Stimulated activated CD4-positive, alpha-beta T cell treated with anti-CD3 and anti-CD28 coated beads, Interleukin-2, amount 100 ng/mL, for 4 hours (primary cell): ENCODE measurements around the gene LILRA5.
"Not testable (repeated sequence)": the region's sequence is repeated elsewhere in the genome, so short reads cannot be mapped to it uniquely, and the experiment has no call there.

Experiments
- DNase-seq: peaks from one replicate; pipeline ENCODE4 v3.0.0-alpha.2; 2020; ENCODE audit warnings: low read depth

LILRA5 gene

DNA sequence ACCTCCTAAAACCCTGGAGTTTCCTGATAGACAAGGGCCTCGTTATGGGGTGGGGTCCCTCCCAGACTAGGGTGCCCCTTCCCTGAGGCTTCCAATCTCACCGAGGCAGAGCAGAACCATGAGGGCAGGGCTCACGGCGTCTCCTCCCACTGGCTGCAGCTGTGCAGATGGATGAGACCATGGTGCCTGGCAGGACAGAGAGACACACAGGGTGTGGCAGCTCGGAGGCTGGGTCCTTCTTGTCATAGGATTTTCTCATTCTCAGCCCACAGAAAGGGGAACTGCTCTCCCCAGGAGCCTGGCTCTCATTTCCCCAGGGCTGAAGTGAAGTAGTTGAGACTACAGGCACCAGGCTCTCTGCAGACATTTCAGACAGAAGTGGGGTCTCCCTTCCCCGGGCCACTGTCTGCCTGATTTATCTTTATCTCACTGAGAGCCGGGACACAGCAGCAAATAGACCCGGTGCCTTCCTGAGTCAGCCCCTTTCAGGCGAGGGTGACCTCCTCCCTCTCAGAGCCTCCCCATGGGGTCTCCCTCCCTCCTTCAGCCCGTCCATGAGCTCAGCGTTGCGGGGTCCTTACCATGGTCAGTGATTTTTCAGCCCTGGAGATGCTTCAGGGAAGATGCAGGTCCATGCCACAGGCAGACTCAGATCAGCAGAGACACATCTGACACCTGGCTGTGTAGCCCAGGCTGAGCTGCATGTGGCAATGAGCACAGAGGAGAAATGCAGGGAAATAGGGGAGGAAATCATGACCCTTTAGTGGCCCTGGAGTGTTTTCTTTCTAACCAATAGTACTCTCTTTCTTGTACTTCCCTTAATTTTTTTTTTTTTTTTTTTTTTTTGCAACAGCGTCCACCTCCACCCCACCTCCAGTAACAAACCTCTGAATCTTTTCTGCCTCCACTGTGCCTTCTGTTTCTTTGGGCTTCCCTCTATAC lies at the start of gene LILRA5:
LILRA5 (minus strand) TSS at position 731 of the 942 bp plus-strand sequence; CDS start at position 584, 147 bp downstream.
- no peak for DNase-seq

DNA sequence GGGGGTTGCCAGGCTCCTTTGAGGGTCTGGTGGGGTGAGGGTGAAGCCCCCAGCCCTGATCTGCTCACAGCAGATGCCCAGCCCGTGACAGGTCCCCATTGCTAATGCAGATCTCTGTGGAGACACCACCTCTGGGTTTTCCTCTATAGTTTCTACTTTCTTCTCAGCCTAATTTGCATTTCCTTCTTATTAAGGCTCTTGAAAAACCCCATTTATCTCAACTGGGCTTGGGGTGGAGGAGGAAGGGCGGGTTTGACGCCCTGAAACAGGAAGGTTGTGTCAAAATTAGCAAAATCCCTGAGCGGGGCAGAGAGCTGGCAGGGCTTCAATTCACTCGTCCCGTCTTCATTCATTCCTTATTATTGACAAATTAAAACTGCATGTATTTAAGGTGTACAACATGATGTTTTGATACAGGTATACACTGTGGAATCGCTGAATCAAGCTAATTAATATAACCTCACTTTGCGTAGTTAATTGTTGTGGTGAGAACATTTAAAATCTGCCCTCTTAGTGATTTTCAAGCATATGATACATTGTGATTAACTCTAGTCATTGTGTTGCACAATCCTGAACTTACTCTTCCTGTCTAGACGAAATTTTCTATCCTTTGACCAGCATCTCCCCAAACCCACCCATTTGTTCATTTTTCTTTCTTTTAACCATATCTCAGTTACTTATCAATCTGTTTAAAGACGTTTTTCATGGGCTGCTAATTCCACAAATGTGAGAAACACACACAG lies 48.9 kb upstream of the LILRA5 start:
- DNase-seq, result not testable (repeated sequence)

DNA sequence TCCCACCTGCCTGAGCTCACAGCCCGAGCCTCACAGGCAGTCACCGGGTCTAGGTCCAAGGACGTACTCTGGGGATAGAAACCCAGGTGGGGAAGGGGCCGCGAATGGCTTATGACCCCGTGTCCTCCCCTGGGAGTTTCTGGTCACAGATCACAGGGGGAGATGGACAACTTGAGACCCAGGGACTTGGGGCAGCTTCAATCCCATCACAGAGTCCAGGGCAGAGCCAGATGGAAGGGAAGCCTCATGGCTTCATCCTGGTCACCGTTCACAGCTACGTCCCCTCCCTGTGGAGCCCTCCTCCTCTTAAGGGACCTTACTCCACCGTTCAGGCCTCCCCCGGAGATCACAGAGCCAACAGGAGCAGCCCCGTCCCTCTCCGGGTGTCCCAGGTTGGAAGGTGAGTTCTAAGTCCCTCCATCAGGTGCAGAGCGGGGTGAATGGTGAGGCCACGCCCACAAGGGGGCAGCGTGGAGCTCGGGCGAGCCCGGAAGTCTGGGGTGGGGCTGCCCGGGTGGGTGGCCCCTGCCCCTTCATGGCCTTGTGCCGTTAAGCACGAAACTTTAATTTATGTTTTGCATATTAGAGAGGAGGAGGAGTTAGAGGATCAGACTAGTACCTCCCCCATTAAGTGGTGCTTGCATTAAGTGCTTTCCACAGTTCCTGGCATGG lies 46.3 kb upstream of the LILRA5 start:
- DNase-seq, result peak; percentile 56

DNA sequence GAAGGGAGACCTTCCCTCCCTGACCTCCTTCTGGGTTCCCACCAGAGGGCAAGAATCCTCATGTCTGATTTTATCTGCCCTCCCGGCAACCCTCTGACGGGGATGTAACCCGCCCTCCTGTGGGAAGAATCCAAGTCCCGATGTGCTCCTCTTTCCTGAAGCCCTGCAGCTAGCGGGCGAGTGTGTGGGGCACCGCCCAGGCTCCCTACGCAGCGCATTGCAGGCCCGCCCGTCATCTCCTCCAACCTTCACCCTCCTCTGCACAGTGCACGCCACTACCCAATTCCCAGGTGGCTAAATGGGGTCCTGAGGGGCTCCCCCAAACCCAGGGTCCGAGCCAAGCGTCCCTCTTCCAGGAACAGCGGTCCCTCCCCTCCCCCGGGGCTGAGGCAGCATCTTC lies 44.4 kb upstream of the LILRA5 start:
- no peak for DNase-seq

DNA sequence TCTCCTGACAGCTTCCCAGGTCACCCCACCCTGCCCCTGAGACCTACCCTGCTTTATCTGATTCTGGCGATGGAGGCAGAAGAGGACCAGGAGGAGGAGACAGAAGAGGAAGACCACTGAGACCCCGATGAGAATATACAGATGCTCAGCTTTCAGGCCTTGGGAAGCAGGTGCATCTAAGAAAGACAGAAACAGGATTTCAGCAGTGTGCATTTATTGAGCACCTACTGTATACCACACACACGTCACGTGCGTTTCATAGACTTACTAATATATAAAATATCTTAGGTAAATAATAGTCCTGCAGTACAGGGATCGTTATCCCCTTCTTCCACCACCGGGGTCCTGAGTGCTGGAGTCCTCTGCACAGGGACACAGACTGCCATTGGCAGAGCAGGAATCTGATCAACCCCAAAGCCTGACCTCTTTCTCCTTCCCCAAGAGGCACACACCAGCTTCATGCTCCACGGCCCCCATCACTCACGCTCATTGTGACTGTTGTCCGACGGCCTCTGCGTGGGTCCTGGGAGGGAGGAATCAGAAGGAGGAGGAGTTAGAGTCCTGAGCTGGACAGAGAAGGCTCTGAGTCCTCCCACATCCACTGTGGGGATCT lies 43.6 kb upstream of the LILRA5 start:
- DNase-seq, result no peak

DNA sequence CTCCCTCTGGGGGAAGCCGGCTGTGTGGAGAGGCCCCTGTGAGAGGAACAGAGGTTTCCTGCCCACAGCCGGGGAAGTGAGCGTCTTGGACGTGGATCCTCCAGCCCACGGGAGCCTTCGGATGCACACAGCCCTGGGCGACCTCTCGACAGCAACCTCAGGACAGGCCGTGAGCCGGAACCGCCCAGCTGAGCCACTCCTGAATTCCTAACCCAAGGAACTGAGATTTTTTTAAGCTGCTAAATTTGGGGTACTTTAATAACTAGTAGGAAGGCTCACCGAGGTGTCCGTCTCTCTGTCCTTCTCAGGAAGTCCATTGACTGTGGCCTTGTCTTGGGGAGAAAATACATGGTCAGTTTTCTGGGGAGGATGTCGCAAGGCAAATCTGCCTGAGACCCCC lies 42.7 kb upstream of the LILRA5 start:
- DNase-seq, result no peak

DNA sequence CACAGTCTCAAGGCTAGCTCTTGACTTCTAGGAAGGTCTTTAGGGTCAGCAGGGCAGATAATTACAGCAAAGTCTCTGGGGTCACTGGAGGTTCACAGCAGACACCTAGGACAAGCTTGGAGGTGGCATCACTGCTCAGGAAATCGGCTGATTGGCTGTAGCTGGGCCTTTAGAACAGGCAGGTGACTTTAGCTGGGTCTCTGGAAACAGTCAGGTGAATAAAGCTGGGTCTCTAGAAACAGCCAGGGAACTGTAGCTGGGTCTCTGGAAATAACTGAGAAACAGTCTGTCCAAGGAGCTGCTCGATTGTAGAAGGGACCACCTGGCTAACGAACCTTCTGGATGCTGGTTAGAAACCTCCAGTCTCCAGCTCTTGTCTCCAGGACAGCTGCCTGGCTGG lies 41.8 kb upstream of the LILRA5 start:
- no peak for DNase-seq

DNA sequence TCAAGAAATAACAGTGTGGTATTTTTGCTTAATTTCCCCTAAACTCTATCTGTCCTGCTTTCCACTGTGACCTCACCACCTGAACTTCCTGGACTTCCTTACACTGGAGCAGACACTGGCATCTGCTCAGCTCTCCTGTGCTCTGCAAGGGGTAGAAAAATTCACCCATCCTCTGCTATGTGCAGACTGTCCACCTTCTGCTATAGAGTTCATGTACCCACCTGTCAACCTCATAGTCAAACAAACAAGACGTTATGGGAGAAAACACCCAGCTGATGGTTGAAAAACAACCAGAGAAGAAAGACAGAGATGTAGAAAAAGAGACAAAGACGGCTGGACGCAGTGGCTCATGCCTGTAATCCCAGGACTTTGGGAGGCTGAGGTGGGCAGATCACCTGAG lies 39.6 kb upstream of the LILRA5 start:
- no peak for DNase-seq

DNA sequence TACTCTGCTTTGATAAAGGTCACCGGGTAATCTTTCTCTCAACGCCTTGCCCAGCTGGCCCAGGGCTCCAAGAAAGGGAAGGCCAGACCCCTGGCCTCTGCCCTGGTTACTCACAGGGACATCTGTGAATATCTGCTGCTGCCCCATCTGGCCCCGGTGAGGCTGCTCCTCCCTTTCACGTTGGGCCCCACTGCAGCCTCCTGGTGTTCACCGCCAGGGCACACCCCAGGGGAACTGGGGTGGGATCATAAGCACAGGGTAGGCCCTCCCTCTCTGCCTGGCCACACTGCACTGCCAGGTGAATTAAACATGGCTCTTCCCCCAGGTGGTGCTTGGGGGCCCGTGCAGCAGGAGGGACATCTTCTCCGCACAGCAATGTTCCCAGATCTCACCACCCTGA lies 39.1 kb upstream of the LILRA5 start:
- no peak for DNase-seq

DNA sequence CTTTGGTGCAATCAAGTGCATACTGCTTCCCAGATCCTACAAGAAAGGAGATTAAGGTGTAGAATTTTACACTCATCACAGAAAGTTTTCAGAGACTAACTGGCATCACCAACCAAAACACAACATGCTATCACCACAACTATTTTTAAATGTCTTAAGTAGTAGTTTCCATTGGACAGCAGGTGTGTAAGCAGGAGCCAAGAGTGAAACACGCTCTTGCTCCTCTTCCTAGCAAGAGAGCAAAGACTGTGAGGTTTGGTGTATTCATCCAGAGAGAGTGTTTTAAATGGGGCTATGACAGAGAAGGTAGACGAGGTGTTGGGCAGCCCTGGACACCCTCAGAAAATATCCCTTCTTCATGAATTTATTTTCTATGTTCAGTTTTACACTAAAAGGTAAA lies 38.5 kb upstream of the LILRA5 start:
- DNase-seq, result no peak

DNA sequence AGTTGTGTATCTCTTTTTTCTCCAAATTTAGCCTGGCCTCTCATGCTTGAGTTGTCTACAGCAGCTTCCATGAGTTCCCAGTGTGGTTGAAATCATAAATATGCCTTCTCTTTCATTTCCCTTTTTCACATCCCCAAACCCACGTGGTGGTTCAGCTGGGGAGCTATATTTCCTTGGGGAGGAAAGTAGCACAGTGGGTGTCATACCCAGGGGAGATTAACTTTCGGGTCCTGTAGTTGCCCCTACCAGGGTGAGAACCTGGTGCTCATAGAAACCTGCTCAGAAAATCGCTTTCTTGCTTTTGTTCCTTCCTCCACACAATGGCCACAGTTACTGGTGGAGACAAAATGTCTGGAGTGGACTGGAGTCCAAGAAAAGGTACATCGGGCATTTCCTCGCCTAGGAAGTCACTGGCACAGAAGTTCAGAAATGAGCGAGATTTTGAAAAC lies 33.0 kb upstream of the LILRA5 start:
- no peak for DNase-seq

DNA sequence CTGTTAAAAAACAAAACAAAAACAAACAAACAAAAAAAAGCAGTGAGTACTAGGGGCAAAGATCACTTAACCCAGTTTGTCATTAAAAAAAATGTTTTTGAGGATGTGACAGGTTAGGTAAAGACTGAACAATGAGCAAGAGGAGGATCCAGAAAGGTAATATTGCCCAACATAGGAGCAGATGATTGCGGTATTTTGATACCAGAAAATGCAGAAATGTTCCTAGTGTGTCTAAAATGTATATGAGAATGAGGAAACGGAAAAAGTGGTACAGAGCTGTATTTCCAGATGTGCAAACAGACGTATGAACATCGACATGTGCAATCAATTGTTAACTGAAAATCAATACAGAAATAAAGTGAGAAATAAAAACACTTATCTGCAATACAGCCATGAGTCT lies 30.9 kb upstream of the LILRA5 start:
- no peak for DNase-seq

DNA sequence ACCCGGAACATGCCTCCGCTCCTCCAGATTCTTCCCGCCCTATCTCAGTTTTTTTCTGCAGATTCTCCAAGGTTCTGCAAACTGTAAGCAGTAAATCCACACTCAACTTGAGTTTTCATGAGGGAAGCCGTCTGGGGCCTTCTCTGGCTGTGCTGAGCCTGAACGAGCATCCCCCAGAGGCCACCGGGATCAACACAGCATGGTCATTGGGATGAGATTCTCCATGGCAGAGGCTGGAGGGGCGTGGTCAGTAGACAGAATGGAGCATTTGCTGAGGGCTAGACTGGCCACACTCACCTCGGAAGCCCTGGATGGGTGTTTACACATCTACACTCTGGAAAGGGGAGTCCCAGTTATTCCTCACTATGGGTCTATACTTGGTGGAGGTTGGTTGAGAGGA lies 28.3 kb upstream of the LILRA5 start:
- no peak for DNase-seq

DNA sequence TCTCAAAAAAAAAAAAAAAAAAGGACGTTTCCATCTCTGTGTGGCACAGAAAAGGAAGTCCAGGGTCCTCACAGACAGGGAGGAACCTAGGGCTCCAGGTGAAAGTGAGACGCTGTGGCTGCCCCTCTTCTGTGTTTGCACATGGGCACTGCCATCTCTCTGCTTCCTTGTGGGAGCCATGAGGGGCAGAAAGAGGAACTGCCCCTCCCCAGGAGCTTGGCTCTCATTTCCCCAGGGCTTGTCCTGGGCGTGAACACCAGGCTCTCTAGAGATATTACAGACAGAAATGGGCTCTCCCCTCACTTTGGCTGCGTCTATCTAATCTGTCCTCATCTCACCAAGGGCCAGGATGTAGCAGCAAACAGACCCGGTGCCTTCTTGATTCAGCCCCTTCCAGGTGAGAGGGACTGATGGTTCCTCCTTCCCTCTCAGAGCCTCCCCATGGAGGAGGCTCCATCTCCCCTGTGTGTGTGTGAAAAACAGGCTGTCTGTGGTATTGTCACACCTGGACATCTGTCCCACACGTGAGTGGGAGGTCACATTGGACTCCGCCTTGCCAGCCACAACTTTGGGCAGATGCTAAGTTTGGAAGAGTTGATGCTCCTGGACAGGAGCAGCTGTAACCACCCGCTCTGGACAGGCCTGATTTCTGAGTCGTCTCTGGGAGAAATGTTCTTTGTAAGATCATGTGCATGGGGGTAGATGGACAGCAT lies 26.8 kb upstream of the LILRA5 start:
- no peak for DNase-seq

DNA sequence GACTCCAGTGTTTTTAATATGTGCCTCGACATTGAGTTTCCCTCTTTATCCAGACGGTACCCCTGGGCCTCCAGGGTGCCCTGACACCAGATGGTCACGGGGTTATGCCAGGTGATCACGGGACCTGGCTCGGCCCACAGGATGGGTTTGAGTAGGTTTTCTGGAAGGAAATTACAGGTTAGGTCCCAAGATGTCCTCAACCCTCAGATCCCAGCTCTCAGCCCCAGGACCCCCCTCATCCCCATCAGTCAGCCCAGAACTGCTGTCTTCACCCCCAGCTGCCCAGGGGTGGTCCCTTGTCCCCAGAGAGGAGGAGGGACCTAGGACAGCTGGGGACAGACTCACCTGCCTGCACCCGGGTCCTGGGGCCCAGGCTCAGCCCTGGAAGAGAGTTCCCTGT lies 25.6 kb upstream of the LILRA5 start:
- DNase-seq, result no peak

DNA sequence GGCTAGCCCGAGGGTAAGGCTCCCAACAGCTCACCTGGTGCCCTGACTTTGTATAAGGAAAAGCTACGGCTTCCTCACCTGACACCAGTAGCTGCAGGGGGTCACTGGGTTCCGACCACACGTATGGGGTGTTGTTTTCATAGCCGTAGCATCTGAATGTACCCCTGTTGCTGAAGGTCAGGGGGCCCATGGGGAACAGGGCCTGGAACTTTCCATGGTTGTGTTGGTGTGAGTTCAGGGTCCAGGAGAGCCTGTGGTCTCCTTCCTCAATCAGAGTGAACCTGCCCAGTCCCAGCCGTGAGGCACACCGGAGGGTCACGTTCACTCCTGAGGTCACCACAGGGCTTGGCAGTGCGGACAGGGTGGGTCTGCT lies 24.9 kb upstream of the LILRA5 start:
- DNase-seq, result no peak

DNA sequence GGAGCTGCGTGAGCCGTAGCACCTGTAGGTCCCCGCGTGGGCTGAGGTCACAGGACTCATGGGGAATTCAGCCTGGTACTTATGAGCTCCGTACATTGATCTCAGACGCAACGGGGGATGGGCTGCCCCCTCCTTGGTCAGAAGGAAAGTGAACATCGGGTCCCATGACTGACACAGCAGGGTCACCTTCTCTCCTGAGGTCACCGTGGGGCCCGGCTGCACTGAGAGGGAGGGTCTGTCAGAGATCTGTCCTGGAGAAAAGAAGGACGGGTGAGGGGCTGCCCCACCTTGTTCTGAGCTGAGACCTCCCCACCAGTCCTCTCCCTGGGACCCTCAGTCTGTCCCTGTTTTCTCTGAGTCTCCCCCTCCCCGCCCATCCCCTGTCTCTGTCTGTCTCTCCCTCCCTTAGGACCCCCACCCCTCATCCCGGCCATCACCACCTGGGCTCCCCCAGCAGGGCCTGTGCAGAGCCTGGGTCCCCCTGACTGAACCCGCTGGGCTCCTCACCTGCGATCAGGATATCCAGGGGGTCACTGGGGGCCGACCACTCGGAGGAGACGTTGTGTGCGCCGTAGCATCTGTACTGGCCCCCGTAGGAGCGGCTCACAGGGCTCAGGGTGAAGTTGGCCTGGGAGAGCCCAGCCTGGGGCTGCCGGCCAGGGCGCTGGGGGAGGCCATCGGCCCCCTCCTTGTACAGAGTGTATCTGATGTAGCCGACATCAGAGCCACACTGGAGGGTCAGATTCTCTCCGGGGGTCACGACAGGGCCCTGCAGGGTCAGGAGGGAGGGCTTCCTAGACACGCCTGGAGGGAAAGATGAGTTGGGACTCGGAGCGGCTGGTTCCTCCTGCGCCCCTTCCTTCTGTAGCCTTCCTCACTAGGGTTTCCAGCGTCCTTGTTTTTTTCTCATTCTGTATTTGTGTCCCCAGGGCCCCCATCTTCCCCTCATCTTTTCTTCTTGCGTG lies 24.2 kb upstream of the LILRA5 start:
- no peak for DNase-seq

DNA sequence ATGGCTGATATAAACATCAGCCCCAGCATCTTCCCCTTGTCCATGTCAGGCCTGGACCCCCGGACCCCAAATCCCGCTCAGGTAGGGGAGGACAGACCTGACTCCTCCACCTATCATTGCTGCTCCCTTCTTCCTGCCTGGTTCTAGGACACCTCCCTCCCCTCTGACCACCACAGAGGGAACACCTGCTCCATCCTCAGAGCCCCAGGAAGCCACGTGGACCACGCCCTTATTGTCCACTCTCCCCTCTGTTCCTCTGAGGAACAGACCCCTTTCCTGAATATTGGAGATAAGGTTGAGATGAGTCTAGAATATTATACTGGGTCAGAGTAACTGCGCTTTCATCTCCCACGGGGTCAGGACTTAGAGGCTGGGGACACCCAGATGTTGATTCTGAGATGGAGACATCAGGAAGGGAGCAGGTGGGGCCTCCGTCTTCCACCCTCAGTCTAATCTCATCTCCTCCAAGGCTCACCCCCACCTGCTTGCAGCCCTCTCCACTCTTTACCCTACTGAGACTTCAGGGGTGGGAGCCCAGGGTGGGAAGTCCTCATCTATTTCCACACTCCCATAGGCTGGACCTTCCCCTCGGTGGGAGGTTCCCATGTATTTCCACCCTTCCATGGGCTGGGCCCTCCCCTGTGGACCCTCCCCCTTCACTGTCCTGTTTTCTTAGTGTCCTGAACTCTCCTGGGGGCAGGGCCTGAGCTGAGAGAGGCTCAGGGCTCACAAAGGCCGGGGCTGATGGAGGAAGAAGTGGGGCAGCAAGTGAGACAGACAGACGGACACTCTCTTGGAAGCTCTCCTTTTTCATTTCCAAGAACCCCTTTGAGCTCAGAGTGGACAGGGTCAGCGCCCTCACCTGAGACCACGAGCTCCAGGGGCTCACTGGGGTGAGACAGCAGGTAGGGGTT lies 23.3 kb upstream of the LILRA5 start:
- no peak for DNase-seq

DNA sequence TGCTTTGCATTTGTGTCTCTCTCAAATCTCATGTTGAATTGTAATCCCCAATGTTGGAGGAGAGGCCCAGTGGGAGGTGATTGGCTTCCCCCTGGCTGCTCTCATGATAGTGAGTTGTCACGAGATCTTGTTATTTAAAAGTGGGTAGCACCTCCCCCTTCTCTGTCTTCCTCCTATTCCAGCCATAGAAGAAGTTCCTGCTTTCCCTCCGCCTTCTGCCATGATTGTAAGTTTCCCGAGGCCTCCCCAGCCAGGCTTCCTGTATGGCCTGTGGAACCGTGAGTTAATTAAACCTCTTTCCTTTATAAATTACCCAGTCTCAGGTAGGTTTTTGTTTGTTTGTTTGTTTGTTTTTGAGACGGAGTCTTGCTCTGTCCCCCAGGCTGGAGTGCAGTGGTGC lies 22.2 kb upstream of the LILRA5 start:
- no peak for DNase-seq
